ENCODE data around the gene ZNF280C.
A peak's percentile ranks its signal among the peaks of the same experiment; 100 is the strongest.

DNA sequence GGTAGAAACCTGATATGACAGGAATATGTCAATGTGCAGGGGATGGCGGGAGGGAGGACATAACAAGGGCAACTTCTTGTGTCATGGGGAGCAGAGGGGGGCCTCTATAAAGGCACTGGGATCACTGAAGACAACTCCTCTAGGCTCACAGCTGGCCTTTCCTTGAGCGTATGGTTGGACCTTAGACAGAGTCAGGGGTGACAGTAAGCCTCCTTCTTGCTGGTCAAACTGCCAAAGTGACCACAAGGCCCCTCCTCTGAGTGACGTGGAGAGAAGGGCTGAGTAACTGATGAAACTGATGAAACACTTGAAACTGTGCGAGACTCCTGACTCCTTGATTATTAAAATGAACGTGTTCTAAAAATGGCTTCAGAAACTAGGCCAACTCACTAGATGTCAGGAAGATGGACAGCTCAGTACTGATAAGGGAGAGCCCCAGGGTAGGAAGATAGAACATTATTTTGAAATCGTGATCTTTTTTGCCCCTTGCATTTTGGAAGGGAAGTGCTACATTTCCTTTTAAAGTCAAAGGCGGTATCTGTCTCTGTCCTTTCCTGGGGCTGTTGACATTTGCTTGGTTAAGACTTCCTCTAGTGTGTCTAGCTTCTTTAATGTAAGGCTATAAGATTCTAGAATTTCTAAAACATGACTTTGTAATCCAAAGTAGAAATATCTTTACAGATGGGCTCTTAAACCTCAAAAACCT lies 95.4 kb downstream of the ZNF280C start:
- TF ChIP-seq, protein P1, sequence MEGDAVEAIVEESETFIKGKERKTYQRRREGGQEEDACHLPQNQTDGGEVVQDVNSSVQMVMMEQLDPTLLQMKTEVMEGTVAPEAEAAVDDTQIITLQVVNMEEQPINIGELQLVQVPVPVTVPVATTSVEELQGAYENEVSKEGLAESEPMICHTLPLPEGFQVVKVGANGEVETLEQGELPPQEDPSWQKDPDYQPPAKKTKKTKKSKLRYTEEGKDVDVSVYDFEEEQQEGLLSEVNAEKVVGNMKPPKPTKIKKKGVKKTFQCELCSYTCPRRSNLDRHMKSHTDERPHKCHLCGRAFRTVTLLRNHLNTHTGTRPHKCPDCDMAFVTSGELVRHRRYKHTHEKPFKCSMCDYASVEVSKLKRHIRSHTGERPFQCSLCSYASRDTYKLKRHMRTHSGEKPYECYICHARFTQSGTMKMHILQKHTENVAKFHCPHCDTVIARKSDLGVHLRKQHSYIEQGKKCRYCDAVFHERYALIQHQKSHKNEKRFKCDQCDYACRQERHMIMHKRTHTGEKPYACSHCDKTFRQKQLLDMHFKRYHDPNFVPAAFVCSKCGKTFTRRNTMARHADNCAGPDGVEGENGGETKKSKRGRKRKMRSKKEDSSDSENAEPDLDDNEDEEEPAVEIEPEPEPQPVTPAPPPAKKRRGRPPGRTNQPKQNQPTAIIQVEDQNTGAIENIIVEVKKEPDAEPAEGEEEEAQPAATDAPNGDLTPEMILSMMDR (IDR thresholded peaks at IDR 0.05 in 4 of 5, conservative IDR thresholded peaks at IDR 0.05 in 1 of 5): no peak
- TF ChIP-seq POLR2A (IDR thresholded peaks at IDR 0.05): peak; percentile 17 to 19

Measured in gastrocnemius medialis (tissue), 4 donors.